ENCODE results near the gene RPP25L. TPM values are rescaled to one million over a fixed set of nuclear protein-coding genes. Genes with fewer than 3 reads are reported as not detected.

The RPP25L gene
- total RNA-seq, 1 experiment from 2014 or later, result 17.2 TPM

DNA sequence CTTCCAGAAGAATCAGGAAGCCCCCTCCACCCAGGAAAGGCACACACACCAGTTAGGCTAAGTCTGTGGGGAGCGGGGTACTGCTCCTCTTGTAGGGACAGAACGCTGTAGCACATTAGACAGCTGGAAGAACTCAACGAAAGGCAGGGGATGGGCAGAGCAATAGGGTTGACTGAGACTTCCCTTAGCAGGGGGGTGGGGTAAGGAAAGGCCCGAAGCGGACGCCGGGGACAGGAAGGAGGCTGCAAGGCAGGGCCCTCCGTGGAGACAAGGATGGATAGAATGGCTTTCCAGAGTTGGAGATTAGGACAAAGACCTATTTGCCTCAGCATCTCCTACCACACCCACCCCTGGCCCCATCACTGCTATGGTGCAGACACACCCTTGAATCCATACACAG is 36.7 kb downstream of the RPP25L start:
- no peak overlapping the region for H3K9ac ChIP-seq (ENCODE audit: extremely low read depth, insufficient read length, low read length)
- H3K27ac ChIP-seq (ENCODE audit: insufficient read length, low read depth, low read length), result no peak overlapping the region
- H4K20me1 ChIP-seq (ENCODE audit: control insufficient read depth, insufficient read depth, insufficient read length), result peaks cover 2% of the 10 kb centered on the region
- Mint-ChIP-seq H3K4me1 (peaks cover 51 to 66% of the 10 kb centered on the region in 2 experiments), H3K9me3 (peaks cover 0 to 4% of the 10 kb centered on the region in 2 experiments; a peak in 1 of 5 replicates), H3K27me3 (ENCODE audit: low read depth) (peaks cover 57% of the 10 kb centered on the region), H3K4me3 (no peak overlapping the region), H3K27ac (no peak overlapping the region), H3K36me3 (ENCODE audit: insufficient read depth in 1 of 3, low read depth in 3 of 3) (no peaks in the 10 kb centered on the region)
- DNase-seq, result no peak
- no peak overlapping the region for H2AFZ ChIP-seq (ENCODE audit: low read length)
- H3T11ph ChIP-seq (ENCODE audit: low read length), result no peak overlapping the region
- no peaks in the 10 kb centered on the region for H3K79me2 ChIP-seq (ENCODE audit: insufficient read depth, low read length)
- TF ChIP-seq, protein P1, sequence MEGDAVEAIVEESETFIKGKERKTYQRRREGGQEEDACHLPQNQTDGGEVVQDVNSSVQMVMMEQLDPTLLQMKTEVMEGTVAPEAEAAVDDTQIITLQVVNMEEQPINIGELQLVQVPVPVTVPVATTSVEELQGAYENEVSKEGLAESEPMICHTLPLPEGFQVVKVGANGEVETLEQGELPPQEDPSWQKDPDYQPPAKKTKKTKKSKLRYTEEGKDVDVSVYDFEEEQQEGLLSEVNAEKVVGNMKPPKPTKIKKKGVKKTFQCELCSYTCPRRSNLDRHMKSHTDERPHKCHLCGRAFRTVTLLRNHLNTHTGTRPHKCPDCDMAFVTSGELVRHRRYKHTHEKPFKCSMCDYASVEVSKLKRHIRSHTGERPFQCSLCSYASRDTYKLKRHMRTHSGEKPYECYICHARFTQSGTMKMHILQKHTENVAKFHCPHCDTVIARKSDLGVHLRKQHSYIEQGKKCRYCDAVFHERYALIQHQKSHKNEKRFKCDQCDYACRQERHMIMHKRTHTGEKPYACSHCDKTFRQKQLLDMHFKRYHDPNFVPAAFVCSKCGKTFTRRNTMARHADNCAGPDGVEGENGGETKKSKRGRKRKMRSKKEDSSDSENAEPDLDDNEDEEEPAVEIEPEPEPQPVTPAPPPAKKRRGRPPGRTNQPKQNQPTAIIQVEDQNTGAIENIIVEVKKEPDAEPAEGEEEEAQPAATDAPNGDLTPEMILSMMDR (conservative IDR thresholded peaks at IDR 0.05), result no peak
- H3K9me3 ChIP-seq (ENCODE audit: control insufficient read depth, low read depth, low read length), result no peaks in the 10 kb centered on the region
- H3K27me3 ChIP-seq (ENCODE audit: insufficient read depth, low read length), result peaks cover 19% of the 10 kb centered on the region
- no peak overlapping the region for H2BK5ac ChIP-seq (ENCODE audit: insufficient read length, low read length)
- H2BK15ac ChIP-seq (ENCODE audit: low read depth, low read length), result no peak overlapping the region
- no peak overlapping the region for H4K8ac ChIP-seq (replicated peaks; ENCODE audit: insufficient read length, low read depth, low read length)
- H3K79me1 ChIP-seq (ENCODE audit: insufficient read depth, low read depth, low read length, poor library complexity, severe bottlenecking), result no peaks in the 10 kb centered on the region
- no peak overlapping the region for H3K4me2 ChIP-seq (ENCODE audit: insufficient read depth, insufficient read length, low read length)
- H3K56ac ChIP-seq (ENCODE audit: insufficient read length, low read depth, low read length), result no peak overlapping the region
- no peak overlapping the region for H2BK120ac ChIP-seq (ENCODE audit: low read depth, low read length, poor library complexity, severe bottlenecking)
- no CpG with 5 or more reads among the region's 8 CpGs for WGBS (ENCODE audit: extremely low coverage, insufficient read length, low lambda C conversion rate)
- H3K14ac ChIP-seq (ENCODE audit: insufficient read depth, low read length), result no peak overlapping the region
- no peak overlapping the region for H4K5ac ChIP-seq (ENCODE audit: insufficient read length, low read depth, low read length)
- peaks cover 12% of the 10 kb centered on the region for H3K4me1 ChIP-seq (ENCODE audit: insufficient read depth, low read length)
- peaks cover 7% of the 10 kb centered on the region for H3K23me2 ChIP-seq (ENCODE audit: insufficient read length, low read depth, low read length, poor library complexity, severe bottlenecking)
- no peak overlapping the region for H3K4ac ChIP-seq (ENCODE audit: low read depth, low read length)
- no peak overlapping the region for H4K91ac ChIP-seq (ENCODE audit: insufficient read length, low read depth, low read length)
- H2AK5ac ChIP-seq (ENCODE audit: insufficient read length, low read length), result no peak overlapping the region
- no peak overlapping the region for H2BK20ac ChIP-seq (ENCODE audit: low read depth, low read length, poor library complexity, severe bottlenecking)
- no peak overlapping the region for H3K23ac ChIP-seq (ENCODE audit: insufficient read length, low read depth, low read length)
- H3K18ac ChIP-seq (ENCODE audit: insufficient read length, low read depth, low read length), result no peak overlapping the region
- no peak overlapping the region for H2BK12ac ChIP-seq (ENCODE audit: insufficient read length, low read depth, low read length)
